UCSD-AML1 (cell line): Measurements from ENCODE around the gene RPL6.

Experiments
- DNase-seq: peaks from one replicate; lab custom pipeline; 2025; ENCODE audit not compliant: unreplicated experiment; lab: John Stamatoyannopoulos, UW

RPL6 gene

GRCh38 chr12:112380663-112381405, 28.6 kb downstream of the RPL6 start:
- no peak for DNase-seq

GRCh38 chr12:112375105-112375504, 34.3 kb downstream of the RPL6 start:
- DNase-seq: no peak

- DNase-seq: no peak
These were observed 35.2 kb downstream of the RPL6 start for GRCh38 chr12:112374166-112374740.

GRCh38 chr12:112370868-112371510, 38.4 kb downstream of the RPL6 start:
- no peak for DNase-seq

- DNase-seq: no peak
These were observed 39.2 kb downstream of the RPL6 start for GRCh38 chr12:112370199-112370598.

- DNase-seq: no peak
These were observed 40.5 kb downstream of the RPL6 start for GRCh38 chr12:112368856-112369255.

- no peak for DNase-seq
These were observed 41.4 kb downstream of the RPL6 start for GRCh38 chr12:112367965-112368364.

- no peak for DNase-seq
These were observed 47.1 kb downstream of the RPL6 start for GRCh38 chr12:112362310-112362709.

- DNase-seq: no peak
These were observed 48.1 kb downstream of the RPL6 start for GRCh38 chr12:112361271-112361670.

GRCh38 chr12:112359290-112359689, 50.1 kb downstream of the RPL6 start:
- DNase-seq: no peak

- no peak for DNase-seq
These were observed 52.2 kb downstream of the RPL6 start for GRCh38 chr12:112357214-112357613.
